Esophagus squamous epithelium (tissue), 4 donors: ENCODE results near the gene CRTAC1.

ENCODE experiments used
- CTCF ChIP-seq, 6 experiments: fragments of 450-650 bp in 4 of 6; fragments of 200-600 bp in 2 of 6; sonication (generic) in 2 of 6; IDR thresholded peaks; one replicate each; pipeline ENCODE4 v1.5.1; 2016 to 2019; ENCODE audit warnings: antibody characterized with exemption in 6 of 6, mild to moderate bottlenecking in 4 of 6, moderate library complexity in 4 of 6
- POLR2A ChIP-seq, 4 donors: fragments of 450-650 bp; IDR thresholded peaks; one replicate each; pipeline ENCODE4 v1.6.1; 2017; ENCODE audit warnings: antibody characterized with exemption in 4 of 4, mild to moderate bottlenecking in 4 of 4, moderate library complexity in 3 of 4

- TF ChIP-seq CTCF (IDR thresholded peaks at IDR 0.05) (no peak), POLR2A (IDR thresholded peaks at IDR 0.05) (no peak)
These were observed 89.9 kb downstream of the CRTAC1 start for GRCh38 chr10:97940534-97940933.
